Uterus (tissue), 2 donors: ENCODE measurements around the gene DDT.

Source experiments
- POLR2A ChIP-seq, 2 donors: fragments of 450-650 bp; IDR thresholded peaks; one replicate each; pipeline ENCODE4 v1.6.1; 2016; ENCODE audit warnings: antibody characterized with exemption in 2 of 2, mild to moderate bottlenecking in 1 of 2, moderate library complexity in 1 of 2
- TF ChIP-seq, protein P1 (sequence below), 4 experiments: fragments of 200-600 bp in 2 of 4; fragments of 450-650 bp in 2 of 4; sonication (generic) in 2 of 4; IDR thresholded peaks; one replicate each; pipeline ENCODE4 v1.5.1; 2016 to 2019; ENCODE audit warnings: antibody characterized with exemption in 4 of 4, mild to moderate bottlenecking in 2 of 4, moderate library complexity in 1 of 4

DNA sequence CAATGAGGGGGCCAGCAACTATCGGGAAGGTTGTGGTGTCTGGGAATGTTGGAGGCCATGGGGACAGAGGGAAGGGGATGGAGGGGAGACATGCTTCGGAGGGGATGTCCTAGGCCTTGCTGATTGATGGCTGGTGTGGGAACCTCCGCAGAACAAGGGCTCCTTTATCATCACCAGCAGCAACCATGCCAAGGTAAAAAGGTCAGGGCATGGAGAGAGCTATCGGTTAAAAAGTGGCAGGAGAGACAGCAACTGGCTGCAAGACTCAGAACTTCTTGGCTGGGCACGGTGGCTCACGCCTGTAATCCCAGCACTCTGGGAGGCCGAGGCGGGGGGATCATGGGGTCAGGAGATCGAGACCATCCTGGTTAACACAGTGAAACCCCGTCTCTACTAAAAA lies 28.0 kb upstream of the DDT start:
- no peak for TF ChIP-seq POLR2A (IDR thresholded peaks at IDR 0.05)
- TF ChIP-seq, protein P1, sequence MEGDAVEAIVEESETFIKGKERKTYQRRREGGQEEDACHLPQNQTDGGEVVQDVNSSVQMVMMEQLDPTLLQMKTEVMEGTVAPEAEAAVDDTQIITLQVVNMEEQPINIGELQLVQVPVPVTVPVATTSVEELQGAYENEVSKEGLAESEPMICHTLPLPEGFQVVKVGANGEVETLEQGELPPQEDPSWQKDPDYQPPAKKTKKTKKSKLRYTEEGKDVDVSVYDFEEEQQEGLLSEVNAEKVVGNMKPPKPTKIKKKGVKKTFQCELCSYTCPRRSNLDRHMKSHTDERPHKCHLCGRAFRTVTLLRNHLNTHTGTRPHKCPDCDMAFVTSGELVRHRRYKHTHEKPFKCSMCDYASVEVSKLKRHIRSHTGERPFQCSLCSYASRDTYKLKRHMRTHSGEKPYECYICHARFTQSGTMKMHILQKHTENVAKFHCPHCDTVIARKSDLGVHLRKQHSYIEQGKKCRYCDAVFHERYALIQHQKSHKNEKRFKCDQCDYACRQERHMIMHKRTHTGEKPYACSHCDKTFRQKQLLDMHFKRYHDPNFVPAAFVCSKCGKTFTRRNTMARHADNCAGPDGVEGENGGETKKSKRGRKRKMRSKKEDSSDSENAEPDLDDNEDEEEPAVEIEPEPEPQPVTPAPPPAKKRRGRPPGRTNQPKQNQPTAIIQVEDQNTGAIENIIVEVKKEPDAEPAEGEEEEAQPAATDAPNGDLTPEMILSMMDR (IDR thresholded peaks at IDR 0.05), result no peak
